HEK293T (cell line): ENCODE results near the gene OGG1.

ENCODE experiments used
- CTCF ChIA-PET: fragments of 350-600 bp; formaldehyde crosslinking; extraction: SDS; loops from one replicate; lab custom pipeline; 2021; ENCODE audit warnings: antibody characterized with exemption, inconsistent platforms; lab: Yijun Ruan, JAX
- POLR2A ChIA-PET: fragments of 350-600 bp; formaldehyde crosslinking; extraction: SDS; loops from one replicate; lab custom pipeline; 2020; ENCODE audit warnings: antibody characterized with exemption, inconsistent platforms; lab: Yijun Ruan, JAX
- DNase-seq: peaks from one replicate; pipeline ENCODE4 v3.0.0; 2012; ENCODE audit warnings: mixed read lengths; ENCODE audit errors: extremely low spot score
- ARNT ChIP-seq: fragments of 450-650 bp; IDR thresholded peaks from 2 replicates; pipeline ENCODE4 v1.6.1; 2017; ENCODE audit warnings: mild to moderate bottlenecking
- BHLHE40 ChIP-seq: fragments of 450-650 bp; IDR thresholded peaks from 2 replicates; pipeline ENCODE4 v1.6.1; 2016; ENCODE audit warnings: mild to moderate bottlenecking, moderate library complexity, borderline replicate concordance
- CTBP1 ChIP-seq: fragments of 450-650 bp; IDR thresholded peaks from 2 replicates; pipeline ENCODE4 v1.6.1; 2016; ENCODE audit warnings: borderline replicate concordance
- ELF4 ChIP-seq: fragments of 450-650 bp; IDR thresholded peaks from 2 replicates; pipeline ENCODE4 v1.6.1; 2017; ENCODE audit warnings: antibody characterized with exemption
- FOXA1 ChIP-seq: fragments of 450-650 bp; IDR thresholded peaks from 2 replicates; pipeline ENCODE4 v1.6.1; 2016; ENCODE audit warnings: mild to moderate bottlenecking
- FOXK2 ChIP-seq: fragments of 450-650 bp; IDR thresholded peaks from 2 replicates; pipeline ENCODE4 v1.6.1; 2016; ENCODE audit warnings: mild to moderate bottlenecking
- FOXM1 ChIP-seq: fragments of 450-650 bp; IDR thresholded peaks from 2 replicates; pipeline ENCODE4 v1.6.1; 2017; ENCODE audit warnings: mild to moderate bottlenecking, borderline replicate concordance
- HDGF ChIP-seq: fragments of 450-650 bp; IDR thresholded peaks from 2 replicates; pipeline ENCODE4 v1.6.1; 2017; ENCODE audit warnings: antibody characterized with exemption, borderline replicate concordance
- L3MBTL2 ChIP-seq: fragments of 450-650 bp; conservative IDR thresholded peaks from 2 replicates; pipeline ENCODE4 v1.6.1; 2016; ENCODE audit warnings: mild to moderate bottlenecking
- LEF1 ChIP-seq: fragments of 450-650 bp; IDR thresholded peaks from 2 replicates; pipeline ENCODE4 v1.6.1; 2017; ENCODE audit warnings: mild to moderate bottlenecking, borderline replicate concordance
- NFRKB ChIP-seq: fragments of 450-650 bp; IDR thresholded peaks from 2 replicates; pipeline ENCODE4 v1.6.1; 2016; ENCODE audit warnings: mild to moderate bottlenecking, moderate library complexity
- SP1 ChIP-seq: fragments of 450-650 bp; IDR thresholded peaks from 2 replicates; pipeline ENCODE4 v1.6.1; 2017
- SUZ12 ChIP-seq: fragments of 450-650 bp; IDR thresholded peaks from 2 replicates; pipeline ENCODE4 v1.6.1; 2016; ENCODE audit warnings: mild to moderate bottlenecking
- TARDBP ChIP-seq: fragments of 450-650 bp; IDR thresholded peaks from 2 replicates; pipeline ENCODE4 v1.6.1; 2016
- ZNF384 ChIP-seq: fragments of 450-650 bp; IDR thresholded peaks from 2 replicates; pipeline ENCODE4 v1.6.1; 2016
- TF ChIP-seq, protein P1 (sequence below): fragments of 450-650 bp; IDR thresholded peaks from 2 replicates; pipeline ENCODE4 v1.6.1; 2016

The OGG1 gene

DNA sequence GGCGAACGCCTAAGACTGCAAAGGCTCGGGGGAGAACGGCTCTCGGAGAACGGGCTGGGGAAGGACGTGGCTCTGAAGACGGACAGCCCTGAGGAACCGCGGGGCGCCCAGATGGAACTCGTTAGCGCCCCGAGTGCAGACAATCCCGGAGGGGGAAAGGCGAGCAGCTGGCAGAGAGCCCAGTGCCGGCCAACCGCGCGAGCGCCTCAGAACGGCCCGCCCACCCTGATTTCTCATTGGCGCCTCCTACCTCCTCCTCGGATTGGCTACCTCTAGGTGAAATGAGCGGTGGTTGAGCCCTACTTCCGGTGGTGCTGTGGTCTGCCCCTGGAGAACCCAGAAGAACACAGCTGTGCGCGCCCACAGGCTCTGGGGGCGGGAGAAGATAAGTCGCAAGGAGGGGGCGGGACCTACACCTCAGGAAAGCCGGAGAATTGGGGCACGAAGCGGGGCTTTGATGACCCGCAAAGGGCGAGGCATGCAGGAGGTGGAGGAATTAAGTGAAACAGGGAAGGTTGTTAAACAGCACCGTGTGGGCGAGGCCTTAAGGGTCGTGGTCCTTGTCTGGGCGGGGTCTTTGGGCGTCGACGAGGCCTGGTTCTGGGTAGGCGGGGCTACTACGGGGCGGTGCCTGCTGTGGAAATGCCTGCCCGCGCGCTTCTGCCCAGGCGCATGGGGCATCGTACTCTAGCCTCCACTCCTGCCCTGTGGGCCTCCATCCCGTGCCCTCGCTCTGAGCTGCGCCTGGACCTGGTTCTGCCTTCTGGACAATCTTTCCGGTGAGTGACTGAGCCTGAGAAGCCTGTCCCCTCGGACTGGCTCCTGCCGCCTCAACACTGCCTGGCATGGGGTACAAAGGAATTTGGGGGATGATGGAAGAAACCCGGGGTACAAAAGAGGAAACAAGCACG, at the start of gene OGG1:
TSS of gene OGG1 (plus strand) at position 308 of the 911 bp plus-strand sequence. CDS start at position 643, 335 bp downstream.
- ChIA-PET POLR2A (interaction anchor here (0.7 to 2.4 kb wide), 12 partner anchors 9 to 248 kb away, joined by 3 to 35 read pairs (median 5); partner anchors contain the start of genes ARPC4 and BRPF1), CTCF (interaction anchor here (1.1 to 1.4 kb wide), 4 partner anchors 17 to 77 kb away, joined by 3 read pairs; partner anchors contain the start of gene BRPF1)
- peak; percentile 96 for DNase-seq
- TF ChIP-seq, protein P1, sequence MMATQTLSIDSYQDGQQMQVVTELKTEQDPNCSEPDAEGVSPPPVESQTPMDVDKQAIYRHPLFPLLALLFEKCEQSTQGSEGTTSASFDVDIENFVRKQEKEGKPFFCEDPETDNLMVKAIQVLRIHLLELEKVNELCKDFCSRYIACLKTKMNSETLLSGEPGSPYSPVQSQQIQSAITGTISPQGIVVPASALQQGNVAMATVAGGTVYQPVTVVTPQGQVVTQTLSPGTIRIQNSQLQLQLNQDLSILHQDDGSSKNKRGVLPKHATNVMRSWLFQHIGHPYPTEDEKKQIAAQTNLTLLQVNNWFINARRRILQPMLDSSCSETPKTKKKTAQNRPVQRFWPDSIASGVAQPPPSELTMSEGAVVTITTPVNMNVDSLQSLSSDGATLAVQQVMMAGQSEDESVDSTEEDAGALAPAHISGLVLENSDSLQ, result peak; percentile 46; the same call in 1 of the 2 replicates
- TF ChIP-seq TARDBP, result no peak
- TF ChIP-seq SP1, result no peak
- TF ChIP-seq ZNF384, result no peak
- no peak for TF ChIP-seq BHLHE40
- TF ChIP-seq ELF4, result peak; percentile 33; the same call in 1 of the 2 replicates
- no peak for TF ChIP-seq SUZ12
- TF ChIP-seq NFRKB, result no peak
- no peak for TF ChIP-seq FOXM1
- peak; percentile 72 for TF ChIP-seq L3MBTL2
- no peak for TF ChIP-seq ARNT
- TF ChIP-seq CTBP1, result no peak

DNA sequence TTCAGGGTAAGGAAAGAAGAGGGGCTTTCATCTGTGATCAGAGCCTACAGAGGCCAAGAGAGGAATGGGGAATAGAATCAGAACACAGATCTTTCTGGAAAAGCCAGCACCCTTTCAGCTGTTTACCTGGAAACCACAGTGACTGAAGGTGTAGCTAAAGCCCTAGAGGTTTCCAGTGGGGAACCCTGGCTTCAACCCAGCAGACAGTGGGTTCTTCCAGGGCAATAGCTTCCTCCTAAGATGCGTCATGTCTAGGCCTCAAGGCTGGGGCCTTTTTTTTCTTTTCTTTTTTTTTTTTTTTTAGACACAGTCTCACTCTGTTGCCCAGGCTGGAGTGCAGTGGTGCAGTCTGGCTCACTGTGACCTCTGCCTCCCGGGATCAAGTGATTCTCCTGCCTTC, 49.2 kb upstream of the OGG1 start:
- TF ChIP-seq CTBP1 (no peak), SP1 (no peak), ELF4 (no peak), L3MBTL2 (no peak), ZNF384 (no peak), LEF1 (no peak), BHLHE40 (no peak)
- TF ChIP-seq, protein P1, result no peak
- ChIA-PET CTCF (no interaction called here), POLR2A (no interaction called here)
- no peak for DNase-seq

DNA sequence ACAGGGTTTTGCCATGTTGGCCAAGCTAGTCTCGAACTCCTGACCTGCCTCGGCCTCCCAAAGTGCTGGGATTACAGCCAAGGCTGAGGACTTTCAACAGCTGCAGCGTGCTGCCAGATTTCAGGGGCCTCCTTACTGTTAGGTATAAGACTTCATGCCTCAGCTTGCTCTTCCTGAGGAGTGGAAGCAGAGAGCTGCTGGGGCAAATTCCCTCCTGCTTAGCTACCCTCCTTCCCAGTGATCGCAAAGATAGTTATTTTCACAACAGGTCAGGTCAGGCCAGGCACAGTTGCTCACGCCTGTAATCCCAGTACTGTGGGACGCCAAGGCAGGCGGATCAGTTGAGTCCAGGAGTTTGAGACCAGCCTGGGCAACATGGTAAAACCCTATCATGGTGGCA, 48.7 kb upstream of the OGG1 start:
- TF ChIP-seq BHLHE40 (no peak), ZNF384 (no peak), FOXK2 (no peak), FOXM1 (no peak), NFRKB (no peak), HDGF (no peak), TARDBP (no peak), L3MBTL2 (no peak), CTBP1 (no peak), FOXA1 (no peak), SP1 (no peak), LEF1 (no peak), ELF4 (no peak), SUZ12 (no peak), ARNT (no peak)
- TF ChIP-seq, protein P1, result no peak
- POLR2A ChIA-PET, result no interaction called here
- CTCF ChIA-PET, result no interaction called here
- no peak for DNase-seq

DNA sequence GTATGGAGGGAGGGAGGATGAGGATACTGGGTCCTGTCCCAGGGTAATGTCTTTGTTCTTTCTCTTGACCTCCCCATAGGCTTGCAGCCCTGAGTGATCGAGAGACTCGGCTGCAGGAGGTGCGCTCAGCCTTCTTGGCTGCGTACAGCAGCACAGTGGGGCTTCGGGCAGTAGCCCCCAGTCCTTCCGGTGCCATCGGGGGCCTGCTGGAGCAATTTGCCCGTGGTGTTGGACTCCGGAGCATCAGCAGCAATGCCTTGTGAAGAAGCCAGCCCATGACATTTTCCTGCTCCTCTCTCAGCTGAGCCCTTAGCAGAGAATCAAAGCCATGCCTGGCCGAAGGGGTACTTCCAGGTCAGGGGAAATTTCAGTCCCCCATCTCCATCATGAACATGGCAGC, 48.0 kb upstream of the OGG1 start:
- no peak for DNase-seq
- TF ChIP-seq TARDBP (no peak), SP1 (no peak), FOXA1 (no peak), NFRKB (no peak), ARNT (no peak), FOXK2 (no peak), FOXM1 (no peak), ELF4 (no peak), CTBP1 (no peak), BHLHE40 (no peak)
- TF ChIP-seq, protein P1, result no peak
- CTCF ChIA-PET, result interaction anchor here (1.4 kb wide), 1 partner anchor 8 kb away, joined by 5 read pairs; no protein-coding TSS in a partner anchor
- POLR2A ChIA-PET, result no interaction called here

DNA sequence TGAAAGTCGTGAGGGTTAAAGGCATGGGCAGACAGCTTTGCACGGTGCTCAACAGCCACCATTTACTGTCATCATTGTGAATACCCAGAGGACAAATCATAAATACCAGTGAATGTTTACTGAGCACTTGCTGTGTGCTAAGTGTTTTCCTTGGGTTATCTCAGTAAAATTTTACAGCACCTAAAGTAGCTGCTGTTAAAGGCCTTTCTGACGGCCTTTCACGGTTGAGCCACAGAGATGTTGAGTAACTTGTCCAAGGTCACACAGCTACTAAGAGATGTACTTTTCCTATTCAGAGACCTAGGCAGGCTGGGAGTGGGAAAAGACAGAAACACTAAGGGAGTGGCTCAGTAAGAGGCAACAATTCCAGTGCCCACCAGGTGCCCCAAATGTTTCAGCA, 46.5 kb upstream of the OGG1 start:
- no peak for DNase-seq
- no peak for TF ChIP-seq FOXA1
- no peak for TF ChIP-seq NFRKB
- TF ChIP-seq ARNT, result no peak
- TF ChIP-seq ELF4, result no peak
- TF ChIP-seq LEF1, result no peak
- TF ChIP-seq, protein P1, result no peak
- TF ChIP-seq TARDBP, result no peak
- TF ChIP-seq CTBP1, result no peak
- ChIA-PET CTCF (interaction anchor here (1.4 kb wide), 1 partner anchor 10 kb away, joined by 5 read pairs; no protein-coding TSS in a partner anchor), POLR2A (interaction anchor here (1.5 kb wide), 1 partner anchor 9 kb away, joined by 5 read pairs; no protein-coding TSS in a partner anchor)
